Naive thymus-derived CD8-positive, alpha-beta T cell (primary cell): ENCODE results near the gene C4orf50. TPM values are rescaled to one million over a fixed set of nuclear protein-coding genes. Genes with fewer than 3 reads are reported as not detected.
"Not testable (repeated sequence)": the region's sequence is repeated elsewhere in the genome, so short reads cannot be mapped to it uniquely, and the experiment has no call there.

Experiments
- ATAC-seq, 2 donors: fragments of 150-1000 bp; cut with Tn5 transposase in 1 of 2; sonication (Bioruptor Pico), chemical (Tn5 transposase) in 1 of 2; 1 replicate in 1 of 2; 2 replicates in 1 of 2; pipeline ENCODE4 v1.10.0; 2021; ENCODE audit warnings: mild to moderate bottlenecking in 2 of 2, moderate library complexity in 2 of 2
- POLR2A ChIA-PET: fragments of 350-600 bp; sonication (Branson Sonifier 250); formaldehyde crosslinking; loops from one replicate; lab custom pipeline; 2021; ENCODE audit warnings: antibody characterized with exemption; lab: Charles Lee
- DNase-seq, 10 donors: peaks; one replicate each; pipeline versions ENCODE4 v3.0.0 to v3.0.0-alpha.2; 2020 to 2022
- H3K27ac Mint-ChIP-seq, 10 donors: one replicate each; pipeline ENCODE4 v1.8.0; 2020 to 2022; ENCODE audit warnings: mild to moderate bottlenecking in 10 of 10, mixed read lengths in 10 of 10, moderate library complexity in 4 of 10, inconsistent platforms in 1 of 10
- H3K27me3 Mint-ChIP-seq, 5 donors: one replicate each; pipeline ENCODE4 v1.8.0; 2021 to 2022; ENCODE audit warnings: mixed read lengths in 5 of 5
- H3K36me3 Mint-ChIP-seq, 3 donors: one replicate each; pipeline ENCODE4 v1.8.0; 2020 to 2022; ENCODE audit warnings: mixed read lengths in 3 of 3, mild to moderate bottlenecking in 2 of 3, inconsistent platforms in 1 of 3
- H3K4me1 Mint-ChIP-seq, 4 donors: one replicate each; pipeline ENCODE4 v1.8.0; 2021 to 2022; ENCODE audit warnings: mixed read lengths in 4 of 4
- H3K4me3 Mint-ChIP-seq, 10 donors: one replicate each; pipeline ENCODE4 v1.8.0; 2020 to 2022; ENCODE audit warnings: mild to moderate bottlenecking in 10 of 10, mixed read lengths in 10 of 10, moderate library complexity in 6 of 10, inconsistent platforms in 1 of 10
- H3K9me3 Mint-ChIP-seq, 9 donors: one replicate each; pipeline ENCODE4 v1.8.0; 2020 to 2022; ENCODE audit warnings: mixed read lengths in 9 of 9, mild to moderate bottlenecking in 3 of 9, inconsistent platforms in 1 of 9, moderate library complexity in 1 of 9
- polyA plus RNA-seq, 3 donors: library from polyadenylated mRNA; unstranded; fragments of 300-500 nt; fragmentation: Illumina TruSeq; gene quantifications; one replicate each; pipeline ENCODE4 v1.2.3, GENCODE V29; 2021
- total RNA-seq, 8 experiments: library from RNA in 2 of 8; stranded (reverse) in 2 of 8; gene quantifications; one replicate each; pipeline ENCODE4 v1.2.3 and lab custom pipeline; 2021 to 2026

Gene C4orf50
- total and polyA plus RNA-seq, 5 experiments from 2014 or later: not detected

- Mint-ChIP-seq H3K27me3 (peaks cover 0 to 12% (median 0%) of the 10 kb centered on the region in 5 donors), H3K9me3 (peaks cover 0 to 4% (median 0%) of the 10 kb centered on the region in 9 donors), H3K4me1 (no peaks in the 10 kb centered on the region), H3K36me3 (no peaks in the 10 kb centered on the region), H3K4me3 (no peak overlapping the region), H3K27ac (peak overlapping the region in 1 of 10 donors; percentile 31)
- ATAC-seq (no peak), DNase-seq (no peak)
- POLR2A ChIA-PET: no interaction called here
Measured at GRCh38 chr4:5955856-5956255, 62.4 kb downstream of the C4orf50 start.

GRCh38 chr4:5955201-5955821 is 62.9 kb downstream of the C4orf50 start:
- peaks cover 0 to 16% (median 0%) of the 10 kb centered on the region in 5 donors for H3K27me3 Mint-ChIP-seq
- no peaks in the 10 kb centered on the region for H3K36me3 Mint-ChIP-seq
- peaks cover 0 to 4% (median 0%) of the 10 kb centered on the region in 9 donors for H3K9me3 Mint-ChIP-seq
- DNase-seq (no peak), ATAC-seq (no peak)
- POLR2A ChIA-PET: no interaction called here
- H3K27ac Mint-ChIP-seq: peak overlapping the region in 1 of 10 donors; percentile 50
- no peak overlapping the region for H3K4me3 Mint-ChIP-seq
- no peaks in the 10 kb centered on the region for H3K4me1 Mint-ChIP-seq

- ATAC-seq (no peak), DNase-seq (no peak)
- Mint-ChIP-seq H3K4me1 (no peaks in the 10 kb centered on the region), H3K36me3 (no peaks in the 10 kb centered on the region), H3K9me3 (peaks cover 0 to 4% (median 2%) of the 10 kb centered on the region in 9 donors), H3K4me3 (no peak overlapping the region), H3K27me3 (peaks cover 0 to 20% (median 3%) of the 10 kb centered on the region in 5 donors), H3K27ac (peak overlapping the region in 1 of 10 donors; percentile 22)
- POLR2A ChIA-PET: no interaction called here
Measured at GRCh38 chr4:5954056-5954760, 64.0 kb downstream of the C4orf50 start.

- POLR2A ChIA-PET: no interaction called here
- no peaks in the 10 kb centered on the region for H3K4me1 Mint-ChIP-seq
- H3K27me3 Mint-ChIP-seq: peaks cover under 1 to 23% (median 3%) of the 10 kb centered on the region in 5 donors
- no peak for ATAC-seq
- H3K9me3 Mint-ChIP-seq: peaks cover 0 to 4% (median 2%) of the 10 kb centered on the region in 9 donors
- no peak for DNase-seq
- no peak overlapping the region for H3K4me3 Mint-ChIP-seq
- H3K27ac Mint-ChIP-seq: no peak overlapping the region
- H3K36me3 Mint-ChIP-seq: no peaks in the 10 kb centered on the region
Measured at GRCh38 chr4:5952975-5953951, 65.0 kb downstream of the C4orf50 start.

GRCh38 chr4:5952286-5952974 is 65.8 kb downstream of the C4orf50 start:
- Mint-ChIP-seq H3K4me3 (no peak overlapping the region), H3K36me3 (no peaks in the 10 kb centered on the region), H3K27ac (no peak overlapping the region), H3K27me3 (peaks cover 6 to 27% (median 9%) of the 10 kb centered on the region in 5 donors), H3K4me1 (no peaks in the 10 kb centered on the region), H3K9me3 (peaks cover 0 to 8% (median 2%) of the 10 kb centered on the region in 9 donors)
- no peak for ATAC-seq
- POLR2A ChIA-PET: no interaction called here
- no peak for DNase-seq

GRCh38 chr4:5946653-5947052 is 71.6 kb downstream of the C4orf50 start:
- Mint-ChIP-seq H3K27me3 (peaks cover 14 to 35% (median 18%) of the 10 kb centered on the region in 5 donors), H3K9me3 (peaks cover 0 to 19% (median 3%) of the 10 kb centered on the region in 9 donors)
- H3K4me1 Mint-ChIP-seq, DNase-seq, H3K27ac Mint-ChIP-seq, H3K36me3 Mint-ChIP-seq, ATAC-seq, POLR2A ChIA-PET, H3K4me3 Mint-ChIP-seq: not testable (repeated sequence)

GRCh38 chr4:5945936-5946335 is 72.3 kb downstream of the C4orf50 start:
- H3K4me3 Mint-ChIP-seq: no peak overlapping the region
- peaks cover 0 to 19% (median 2%) of the 10 kb centered on the region in 9 donors for H3K9me3 Mint-ChIP-seq
- H3K27me3 Mint-ChIP-seq: peaks cover 14 to 33% (median 18%) of the 10 kb centered on the region in 5 donors
- no peak overlapping the region for H3K27ac Mint-ChIP-seq
- H3K36me3 Mint-ChIP-seq: peaks cover 0 to 2% (median 0%) of the 10 kb centered on the region in 3 donors
- POLR2A ChIA-PET: no interaction called here
- DNase-seq (no peak), ATAC-seq (no peak)
- peaks cover 0 to 3% (median 0%) of the 10 kb centered on the region in 4 donors for H3K4me1 Mint-ChIP-seq

- Mint-ChIP-seq H3K36me3 (peaks cover 0 to 2% (median 0%) of the 10 kb centered on the region in 3 donors), H3K27ac (no peak overlapping the region), H3K4me3 (no peak overlapping the region), H3K9me3 (peaks cover 0 to 22% (median 2%) of the 10 kb centered on the region in 9 donors), H3K4me1 (peaks cover 0 to 3% (median 0%) of the 10 kb centered on the region in 4 donors), H3K27me3 (peaks cover 14 to 31% (median 18%) of the 10 kb centered on the region in 5 donors)
- ATAC-seq (no peak), DNase-seq (no peak)
- POLR2A ChIA-PET: no interaction called here
Measured at GRCh38 chr4:5945171-5945570, 73.1 kb downstream of the C4orf50 start.

GRCh38 chr4:5943561-5943960 is 74.7 kb downstream of the C4orf50 start:
- H3K27me3 Mint-ChIP-seq: peaks cover 11 to 31% (median 16%) of the 10 kb centered on the region in 5 donors
- DNase-seq (no peak), ATAC-seq (no peak)
- peaks cover 0 to 19% (median 2%) of the 10 kb centered on the region in 9 donors for H3K9me3 Mint-ChIP-seq
- H3K4me1 Mint-ChIP-seq: peaks cover 0 to 3% (median 0%) of the 10 kb centered on the region in 4 donors
- H3K4me3 Mint-ChIP-seq: no peak overlapping the region
- H3K27ac Mint-ChIP-seq: no peak overlapping the region
- POLR2A ChIA-PET: no interaction called here
- H3K36me3 Mint-ChIP-seq: peaks cover 0 to 2% (median 0%) of the 10 kb centered on the region in 3 donors

- ATAC-seq: no peak
- Mint-ChIP-seq H3K4me1 (peaks cover 0 to 3% (median 0%) of the 10 kb centered on the region in 4 donors), H3K9me3 (peaks cover 0 to 16% (median 2%) of the 10 kb centered on the region in 9 donors), H3K27ac (no peak overlapping the region), H3K27me3 (peaks cover 10 to 27% (median 13%) of the 10 kb centered on the region in 5 donors), H3K36me3 (peaks cover 0 to 2% (median 0%) of the 10 kb centered on the region in 3 donors), H3K4me3 (no peak overlapping the region)
- DNase-seq: no peak
- POLR2A ChIA-PET: no interaction called here
Measured at GRCh38 chr4:5942947-5943346, 75.3 kb downstream of the C4orf50 start.

GRCh38 chr4:5941601-5942000 is 76.6 kb downstream of the C4orf50 start:
- DNase-seq (no peak), ATAC-seq (no peak)
- H3K4me3 Mint-ChIP-seq: no peak overlapping the region
- H3K27ac Mint-ChIP-seq: no peak overlapping the region
- peaks cover 0 to 2% (median 0%) of the 10 kb centered on the region in 3 donors for H3K36me3 Mint-ChIP-seq
- POLR2A ChIA-PET: no interaction called here
- peaks cover 0 to 3% (median 0%) of the 10 kb centered on the region in 4 donors for H3K4me1 Mint-ChIP-seq
- peaks cover 6 to 18% (median 11%) of the 10 kb centered on the region in 5 donors for H3K27me3 Mint-ChIP-seq
- H3K9me3 Mint-ChIP-seq: peaks cover 0 to 8% (median 0%) of the 10 kb centered on the region in 9 donors
